DOHH2 (cell line): ENCODE data around the gene CTDP1.

Source experiments
- H3F3A ChIP-seq: fragments of 200-600 bp; sonication (generic), shearing (Covaris generic); 2 replicates; pipeline ENCODE4 v1.6.0; 2016; ENCODE audit warnings: antibody characterized with exemption, mild to moderate bottlenecking; ENCODE audit not compliant: control insufficient read depth, insufficient read depth
- H3K27ac ChIP-seq: fragments of 200-600 bp; sonication (generic); 2 replicates; pipeline ENCODE4 v1.5.1; 2014; ENCODE audit warnings: low read depth, mild to moderate bottlenecking, low read length, moderate library complexity
- H3K27me3 ChIP-seq: fragments of 200-600 bp; sonication (generic); 2 replicates; pipeline ENCODE4 v1.6.1; 2014; ENCODE audit warnings: mild to moderate bottlenecking, low read length, mixed read lengths; ENCODE audit not compliant: control insufficient read depth
- H3K36me3 ChIP-seq: fragments of 200-600 bp; sonication (generic); 2 replicates; pipeline ENCODE4 v1.6.1; 2014; ENCODE audit warnings: mild to moderate bottlenecking, low read length, moderate library complexity, mixed read lengths; ENCODE audit not compliant: control insufficient read depth
- H3K4me1 ChIP-seq: fragments of 200-600 bp; sonication (generic); 2 replicates; pipeline ENCODE4 v1.6.1; 2014; ENCODE audit warnings: mild to moderate bottlenecking, low read length, mixed read lengths; ENCODE audit not compliant: control insufficient read depth
- H3K4me2 ChIP-seq: fragments of 200-600 bp; sonication (generic); 2 replicates; pipeline ENCODE4 v1.6.0; 2014; ENCODE audit warnings: mild to moderate bottlenecking, low read length, moderate library complexity
- H3K4me3 ChIP-seq: fragments of 200-600 bp; sonication (generic); 2 replicates; pipeline ENCODE4 v1.5.1; 2014; ENCODE audit warnings: mild to moderate bottlenecking, low read length, mixed read lengths
- H3K79me2 ChIP-seq: fragments of 200-600 bp; sonication (generic); 2 replicates; pipeline ENCODE4 v1.6.1; 2014; ENCODE audit warnings: mild to moderate bottlenecking, low read length, mixed read lengths; ENCODE audit not compliant: control insufficient read depth
- H3K9me2 ChIP-seq: fragments of 200-600 bp; sonication (generic); replicated peaks from 2 replicates; pipeline ENCODE4 v1.6.1; 2014; ENCODE audit warnings: mild to moderate bottlenecking, low read length, mixed read lengths; ENCODE audit not compliant: control insufficient read depth
- H3K9me3 ChIP-seq: fragments of 200-600 bp; sonication (generic); 2 replicates; pipeline ENCODE4 v1.6.1; 2014; ENCODE audit warnings: antibody characterized with exemption, low read length, mixed read lengths; ENCODE audit not compliant: control insufficient read depth, insufficient read depth
- H4K20me1 ChIP-seq: fragments of 200-600 bp; sonication (generic); 2 replicates; pipeline ENCODE4 v1.6.0; 2014; ENCODE audit warnings: low read depth, mild to moderate bottlenecking, antibody characterized with exemption, low read length, moderate library complexity; ENCODE audit not compliant: control insufficient read depth, insufficient read depth
- CTCF ChIP-seq: fragments of 200-600 bp; sonication (generic); IDR thresholded peaks from one replicate; pipeline ENCODE4 v1.5.1; 2014; ENCODE audit warnings: antibody characterized with exemption, mild to moderate bottlenecking, low read depth, low read length; ENCODE audit not compliant: poor library complexity, severe bottlenecking
- EZH2phosphoT487 ChIP-seq: fragments of 200-600 bp; sonication (generic); IDR thresholded peaks from 2 replicates; pipeline ENCODE4 v1.6.1; 2017; ENCODE audit warnings: borderline replicate concordance, mild to moderate bottlenecking, antibody characterized with exemption, low read length, moderate library complexity, mixed read lengths

CTDP1 gene

GRCh38 chr18:79707239-79707638 is 27.6 kb downstream of the CTDP1 start:
- no peaks in the 10 kb centered on the region for H3K9me3 ChIP-seq
- H3K36me3 ChIP-seq, result peaks cover 68% of the 10 kb centered on the region
- H3K4me2 ChIP-seq, result no peak overlapping the region
- H3K4me1 ChIP-seq, result no peaks in the 10 kb centered on the region
- no peaks in the 10 kb centered on the region for H3K27me3 ChIP-seq
- TF ChIP-seq CTCF (no peak), EZH2phosphoT487 (no peak)
- H3K9me2 ChIP-seq, result no peaks in the 10 kb centered on the region
- no peak overlapping the region for H3K27ac ChIP-seq
- H3K79me2 ChIP-seq, result peaks cover 16% of the 10 kb centered on the region
- no peak overlapping the region for H3K4me3 ChIP-seq
- H4K20me1 ChIP-seq, result no peaks in the 10 kb centered on the region; the same call in 1 of the 2 replicates
- H3F3A ChIP-seq, result no peaks in the 10 kb centered on the region; the same call in 1 of the 2 replicates

GRCh38 chr18:79707671-79708070 is 28.1 kb downstream of the CTDP1 start:
- peaks cover 71% of the 10 kb centered on the region for H3K36me3 ChIP-seq
- H3K4me3 ChIP-seq, result no peak overlapping the region
- H3K79me2 ChIP-seq, result peaks cover 15% of the 10 kb centered on the region
- no peaks in the 10 kb centered on the region; the same call in 1 of the 2 replicates for H3F3A ChIP-seq
- no peak for TF ChIP-seq EZH2phosphoT487
- no peak for TF ChIP-seq CTCF
- H3K9me3 ChIP-seq, result no peaks in the 10 kb centered on the region
- no peak overlapping the region for H3K27ac ChIP-seq
- H3K4me2 ChIP-seq, result no peak overlapping the region
- no peaks in the 10 kb centered on the region; the same call in 1 of the 2 replicates for H4K20me1 ChIP-seq
- H3K27me3 ChIP-seq, result no peaks in the 10 kb centered on the region
- no peaks in the 10 kb centered on the region for H3K4me1 ChIP-seq
- no peaks in the 10 kb centered on the region for H3K9me2 ChIP-seq

- Histone ChIP-seq H3K9me2 (no peaks in the 10 kb centered on the region), H3K4me1 (no peaks in the 10 kb centered on the region), H3F3A (no peaks in the 10 kb centered on the region; the same call in 1 of the 2 replicates), H3K4me2 (no peak overlapping the region), H3K79me2 (peaks cover 8% of the 10 kb centered on the region), H3K36me3 (peaks cover 73% of the 10 kb centered on the region), H3K9me3 (no peaks in the 10 kb centered on the region), H3K27ac (no peak overlapping the region), H3K27me3 (no peaks in the 10 kb centered on the region), H4K20me1 (no peaks in the 10 kb centered on the region; the same call in 1 of the 2 replicates), H3K4me3 (no peak overlapping the region)
- no peak for TF ChIP-seq CTCF
- TF ChIP-seq EZH2phosphoT487, result no peak
These were observed 28.8 kb downstream of the CTDP1 start for GRCh38 chr18:79708412-79708811.
